Suprapubic skin (tissue), 4 donors: ENCODE measurements around the gene BEX4. TPM values are rescaled to one million over a fixed set of nuclear protein-coding genes. Genes with fewer than 3 reads are reported as not detected.
"Not testable (repeated sequence)": the region's sequence is repeated elsewhere in the genome, so short reads cannot be mapped to it uniquely, and the experiment has no call there.

Source experiments
- DNase-seq, 2 donors: peaks; one replicate each; pipeline ENCODE4 v3.0.0-alpha.2; 2019; ENCODE audit warnings: low spot score in 2 of 2
- H3K27ac ChIP-seq: fragments of 200-600 bp; sonication (generic); one replicate; pipeline ENCODE4 v1.5.1; 2019
- H3K27me3 ChIP-seq: fragments of 200-600 bp; sonication (generic); one replicate; pipeline ENCODE4 v1.5.1; 2019
- H3K36me3 ChIP-seq: fragments of 200-600 bp; sonication (generic); one replicate; pipeline ENCODE4 v1.5.1; 2019
- H3K4me1 ChIP-seq: fragments of 200-600 bp; sonication (generic); one replicate; pipeline ENCODE4 v1.5.1; 2019
- H3K4me3 ChIP-seq: fragments of 200-600 bp; sonication (generic); one replicate; pipeline ENCODE4 v1.5.1; 2019; ENCODE audit warnings: mild to moderate bottlenecking
- H3K9me3 ChIP-seq: fragments of 200-600 bp; sonication (generic); one replicate; pipeline ENCODE4 v1.5.1; 2019
- EP300 ChIP-seq: sonication (generic); formaldehyde crosslinking; IDR thresholded peaks from one replicate; pipeline ENCODE4 v1.6.1; 2017; ENCODE audit warnings: antibody characterized with exemption
- POLR2A ChIP-seq, 2 donors: fragments of 450-650 bp; IDR thresholded peaks; one replicate each; pipeline ENCODE4 v1.6.1; 2017; ENCODE audit warnings: antibody characterized with exemption in 2 of 2, mild to moderate bottlenecking in 2 of 2, moderate library complexity in 2 of 2
- POLR2AphosphoS5 ChIP-seq, 3 donors: sonication (generic); formaldehyde crosslinking; IDR thresholded peaks; one replicate each; pipeline ENCODE4 v1.6.1; 2017; ENCODE audit warnings: antibody characterized with exemption in 3 of 3
- WGBS: methylation state at CpG from one replicate; pipeline ENCODE4 v1.1.5; 2018; 5-methylcytosine and 5-hydroxymethylcytosine counted together
- total RNA-seq, 4 donors: library from RNA; depleted of rRNA; stranded (reverse); fragments of >200 nt; gene quantifications; one replicate each; pipeline ENCODE4 v1.1.0, GENCODE V29; 2016
- TF ChIP-seq, protein P1 (sequence below), 2 donors: fragments of 200-600 bp in 1 of 2; fragments of 450-650 bp in 1 of 2; sonication (generic) in 1 of 2; IDR thresholded peaks; one replicate each; pipeline ENCODE4 v1.5.1; 2016 to 2019; ENCODE audit warnings: antibody characterized with exemption in 2 of 2, mild to moderate bottlenecking in 1 of 2, moderate library complexity in 1 of 2

The BEX4 gene
- total RNA-seq, 4 donors from 2014 or later, result 10.7 to 25.3 (median 18.8) TPM

DNA sequence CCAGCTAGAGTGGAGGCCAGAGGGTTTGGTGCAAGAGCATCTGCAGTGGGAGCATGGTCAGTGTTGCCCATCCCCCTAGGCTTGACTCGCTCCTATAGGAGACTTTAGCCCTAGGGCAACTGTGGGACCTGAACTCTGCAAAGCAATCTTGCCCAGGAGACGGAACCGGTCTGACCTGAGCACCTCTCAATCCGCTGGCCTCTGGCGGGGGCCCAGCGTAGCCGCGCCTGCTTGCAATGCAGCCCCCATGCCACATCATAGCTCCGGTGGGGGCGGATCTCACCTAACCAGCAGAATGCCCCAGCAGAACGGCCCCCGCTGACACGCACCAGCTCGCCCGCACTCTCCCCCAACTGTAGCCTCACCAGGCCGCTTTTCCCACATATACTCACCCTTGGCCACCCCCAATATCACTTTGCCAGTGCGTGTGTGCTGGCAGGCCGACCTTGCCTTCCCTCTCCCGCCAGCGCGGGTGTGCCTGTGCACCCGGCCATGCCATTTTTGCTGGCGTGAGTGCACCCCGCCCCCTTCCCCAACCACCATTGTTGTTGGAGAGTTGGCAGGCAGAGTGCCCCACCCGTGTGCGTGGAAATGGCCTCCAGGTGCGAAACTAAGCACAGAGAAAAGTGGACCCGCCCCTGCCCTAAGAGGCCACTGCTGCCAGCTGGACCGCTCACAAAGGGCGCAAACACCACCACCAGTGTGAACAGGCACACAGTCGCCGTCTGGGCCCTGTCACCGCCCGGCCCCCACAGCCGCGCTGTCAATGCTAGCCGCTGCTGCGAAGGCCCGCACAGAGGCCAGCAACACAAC, 5.8 kb downstream of the BEX4 start:
- WGBS, result 57% methylated on average over 13 of the region's 39 CpGs
- no peaks in the 10 kb centered on the region for H3K36me3 ChIP-seq
- H3K27me3 ChIP-seq, result no peaks in the 10 kb centered on the region
- peak overlapping the region; percentile 14 for H3K27ac ChIP-seq
- TF ChIP-seq POLR2A (IDR thresholded peaks at IDR 0.05) (no peak), POLR2AphosphoS5 (IDR thresholded peaks at IDR 0.05) (no peak), EP300 (no peak)
- TF ChIP-seq, protein P1, sequence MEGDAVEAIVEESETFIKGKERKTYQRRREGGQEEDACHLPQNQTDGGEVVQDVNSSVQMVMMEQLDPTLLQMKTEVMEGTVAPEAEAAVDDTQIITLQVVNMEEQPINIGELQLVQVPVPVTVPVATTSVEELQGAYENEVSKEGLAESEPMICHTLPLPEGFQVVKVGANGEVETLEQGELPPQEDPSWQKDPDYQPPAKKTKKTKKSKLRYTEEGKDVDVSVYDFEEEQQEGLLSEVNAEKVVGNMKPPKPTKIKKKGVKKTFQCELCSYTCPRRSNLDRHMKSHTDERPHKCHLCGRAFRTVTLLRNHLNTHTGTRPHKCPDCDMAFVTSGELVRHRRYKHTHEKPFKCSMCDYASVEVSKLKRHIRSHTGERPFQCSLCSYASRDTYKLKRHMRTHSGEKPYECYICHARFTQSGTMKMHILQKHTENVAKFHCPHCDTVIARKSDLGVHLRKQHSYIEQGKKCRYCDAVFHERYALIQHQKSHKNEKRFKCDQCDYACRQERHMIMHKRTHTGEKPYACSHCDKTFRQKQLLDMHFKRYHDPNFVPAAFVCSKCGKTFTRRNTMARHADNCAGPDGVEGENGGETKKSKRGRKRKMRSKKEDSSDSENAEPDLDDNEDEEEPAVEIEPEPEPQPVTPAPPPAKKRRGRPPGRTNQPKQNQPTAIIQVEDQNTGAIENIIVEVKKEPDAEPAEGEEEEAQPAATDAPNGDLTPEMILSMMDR (IDR thresholded peaks at IDR 0.05), result no peak
- no peaks in the 10 kb centered on the region for H3K4me1 ChIP-seq
- peak overlapping the region; percentile 28 for H3K4me3 ChIP-seq
- no peak for DNase-seq
- no peaks in the 10 kb centered on the region for H3K9me3 ChIP-seq

DNA sequence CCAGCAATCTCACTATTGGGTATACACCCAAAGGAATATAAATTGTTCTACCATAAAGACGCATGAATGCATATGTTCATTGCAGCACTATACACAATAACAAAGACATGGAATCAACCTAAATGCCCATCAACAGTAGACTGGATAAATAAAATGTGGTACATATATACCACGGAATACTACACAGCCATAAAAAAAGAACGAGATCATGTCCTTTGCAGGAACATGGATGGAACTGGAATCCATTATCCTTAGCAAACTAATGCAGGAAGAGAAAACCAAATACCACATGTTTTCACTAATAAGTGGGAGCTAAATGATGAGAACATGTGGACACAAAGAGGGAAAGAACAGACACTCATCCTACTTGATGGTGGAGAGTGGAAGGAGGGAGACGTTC, 11.0 kb downstream of the BEX4 start:
- not testable (repeated sequence) for H3K27ac ChIP-seq, H3K4me3 ChIP-seq, DNase-seq, H3K4me1 ChIP-seq, H3K9me3 ChIP-seq, H3K36me3 ChIP-seq, H3K27me3 ChIP-seq
- 88% methylated on average over 4 of the region's 4 CpGs for WGBS

DNA sequence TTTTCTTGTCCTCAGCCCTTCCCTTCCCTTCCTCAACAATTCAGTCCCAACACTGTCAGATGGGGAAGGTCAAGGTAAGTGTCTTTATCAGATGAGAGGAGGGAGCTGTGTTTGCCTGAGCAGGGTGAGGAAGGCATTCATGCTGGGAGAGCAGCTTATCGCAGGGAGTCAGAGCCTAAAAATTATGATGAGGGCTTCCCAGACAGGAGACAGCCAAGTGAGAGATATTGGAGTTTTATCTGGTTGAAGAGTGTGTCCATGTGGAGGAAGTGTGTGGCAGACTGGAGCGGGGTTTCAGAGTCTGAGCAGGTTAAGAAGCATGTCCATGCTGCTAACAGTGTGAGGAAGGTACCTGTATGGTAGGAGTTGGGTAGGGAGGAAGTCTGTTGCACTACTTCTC, 18.4 kb downstream of the BEX4 start:
- TF ChIP-seq EP300, result no peak
- no peak for TF ChIP-seq POLR2A (IDR thresholded peaks at IDR 0.05)
- WGBS, result 77% methylated on average over 2 of the region's 2 CpGs
- DNase-seq, result no peak

DNA sequence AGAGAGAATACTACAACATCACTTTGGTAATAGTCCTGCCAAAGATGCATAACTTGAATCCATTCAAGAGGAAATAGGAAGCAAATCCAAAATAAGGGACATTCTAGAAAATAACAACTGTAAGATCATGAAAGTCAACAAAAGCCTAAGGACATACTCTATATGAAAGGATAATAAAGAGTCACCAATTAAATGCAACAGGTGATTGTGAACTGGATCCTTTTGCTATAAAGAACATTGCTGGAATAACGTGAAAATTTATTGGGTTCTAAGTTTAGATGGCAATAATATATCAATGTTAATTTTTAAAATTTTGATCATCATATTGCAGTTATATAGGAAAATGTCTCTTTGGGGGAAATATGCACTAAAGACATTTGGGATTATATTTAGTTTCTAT, 20.0 kb downstream of the BEX4 start:
- 70% methylated on average over 1 of the region's 1 CpG for WGBS
- Histone ChIP-seq H3K27ac (no peak overlapping the region), H3K9me3 (no peaks in the 10 kb centered on the region), H3K27me3 (no peaks in the 10 kb centered on the region), H3K4me1 (no peaks in the 10 kb centered on the region), H3K36me3 (no peaks in the 10 kb centered on the region), H3K4me3 (no peak overlapping the region)
- TF ChIP-seq POLR2A (IDR thresholded peaks at IDR 0.05), result no peak
- DNase-seq, result no peak

More for the DNA sequence above, 18.4 kb downstream of the BEX4 start:
- Histone ChIP-seq H3K4me3 (no peak overlapping the region), H3K27ac (no peak overlapping the region), H3K36me3 (no peaks in the 10 kb centered on the region), H3K4me1 (no peaks in the 10 kb centered on the region), H3K27me3 (no peaks in the 10 kb centered on the region), H3K9me3 (no peaks in the 10 kb centered on the region)

DNA sequence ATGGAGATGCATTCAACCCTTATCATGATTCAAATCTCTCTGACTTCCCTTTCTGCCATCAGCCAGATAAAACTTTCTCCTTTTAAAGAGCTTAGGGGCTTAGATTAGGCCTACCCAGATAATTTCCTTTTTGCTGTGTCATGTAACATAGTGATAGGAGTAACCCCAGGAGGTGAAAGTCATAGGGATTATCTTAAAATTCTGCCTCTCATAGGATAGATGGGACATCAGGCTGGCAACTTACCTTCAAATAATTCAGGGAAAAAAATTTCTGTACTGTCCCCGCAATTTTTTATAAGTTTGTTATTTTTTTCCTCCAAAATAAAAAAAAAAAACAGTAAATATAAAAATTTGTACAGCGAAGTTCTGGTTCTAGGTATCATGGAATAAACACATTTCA, 20.7 kb downstream of the BEX4 start:
- H3K4me1 ChIP-seq, H3K27me3 ChIP-seq, H3K4me3 ChIP-seq, DNase-seq, H3K27ac ChIP-seq, H3K36me3 ChIP-seq, H3K9me3 ChIP-seq: not testable (repeated sequence)
- 32% methylated on average over 2 of the region's 2 CpGs for WGBS

DNA sequence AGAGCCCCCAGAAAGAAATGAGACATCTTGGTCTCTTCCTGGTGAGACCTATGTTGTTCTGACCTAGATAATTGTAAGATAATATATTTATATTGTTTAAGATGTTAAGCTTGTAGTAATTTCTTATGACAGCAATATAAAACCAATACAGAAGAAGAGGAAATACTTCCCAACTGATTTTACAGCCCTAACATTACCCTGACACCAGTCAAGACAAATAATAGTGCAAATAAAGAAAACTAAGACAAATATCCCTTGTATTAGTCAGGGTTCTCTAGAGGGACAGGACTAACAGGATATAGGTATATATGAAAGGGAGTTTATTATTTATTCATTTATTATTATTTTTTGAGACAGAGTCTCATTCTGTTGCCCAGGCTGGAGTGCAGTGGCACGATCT, 21.4 kb downstream of the BEX4 start:
- TF ChIP-seq POLR2AphosphoS5 (IDR thresholded peaks at IDR 0.05), result no peak
- no peak for TF ChIP-seq POLR2A (IDR thresholded peaks at IDR 0.05)
- no peak for TF ChIP-seq EP300
- TF ChIP-seq, protein P1 (IDR thresholded peaks at IDR 0.05), result no peak
- no peak overlapping the region for H3K4me3 ChIP-seq
- 78% methylated on average over 1 of the region's 1 CpG for WGBS
- no peaks in the 10 kb centered on the region for H3K4me1 ChIP-seq
- DNase-seq, result no peak
- H3K36me3 ChIP-seq, result no peaks in the 10 kb centered on the region
- H3K27ac ChIP-seq, result no peak overlapping the region
- H3K27me3 ChIP-seq, result no peaks in the 10 kb centered on the region
- H3K9me3 ChIP-seq, result no peaks in the 10 kb centered on the region

DNA sequence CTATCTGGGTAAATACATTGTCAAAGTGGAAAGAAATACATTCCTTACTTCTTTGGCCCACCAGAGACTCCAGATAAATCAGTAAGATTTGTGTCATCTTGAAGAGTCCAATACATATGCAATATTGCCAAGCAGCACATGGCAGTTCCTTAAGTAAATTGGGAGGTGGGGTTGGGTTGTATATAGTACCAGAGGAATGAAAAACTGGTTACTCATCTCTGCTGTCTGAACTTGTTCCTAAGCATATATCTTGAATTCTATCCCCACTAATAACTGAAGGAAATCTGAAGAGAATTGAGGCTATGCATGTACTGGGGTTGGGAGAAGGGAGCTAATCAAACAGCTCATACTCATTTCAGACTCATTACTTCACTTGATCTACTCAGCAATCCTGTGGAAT, 25.2 kb downstream of the BEX4 start:
- Histone ChIP-seq H3K27ac (no peak overlapping the region), H3K27me3 (no peaks in the 10 kb centered on the region), H3K4me1 (no peaks in the 10 kb centered on the region), H3K4me3 (no peak overlapping the region), H3K36me3 (no peaks in the 10 kb centered on the region), H3K9me3 (no peaks in the 10 kb centered on the region)
- no peak for DNase-seq
- TF ChIP-seq POLR2A (IDR thresholded peaks at IDR 0.05) (no peak), EP300 (no peak), POLR2AphosphoS5 (IDR thresholded peaks at IDR 0.05) (no peak)
- TF ChIP-seq, protein P1 (IDR thresholded peaks at IDR 0.05), result no peak
